HUDEP-2 (cell line): Measurements from ENCODE around the gene PPP1R9B.

Experiments used
- DNase-seq, 76 experiments: peaks; one replicate each; lab custom pipeline; 2025; ENCODE audit not compliant: unreplicated experiment in 76 of 76; lab: John Stamatoyannopoulos, UW

The PPP1R9B gene

DNA sequence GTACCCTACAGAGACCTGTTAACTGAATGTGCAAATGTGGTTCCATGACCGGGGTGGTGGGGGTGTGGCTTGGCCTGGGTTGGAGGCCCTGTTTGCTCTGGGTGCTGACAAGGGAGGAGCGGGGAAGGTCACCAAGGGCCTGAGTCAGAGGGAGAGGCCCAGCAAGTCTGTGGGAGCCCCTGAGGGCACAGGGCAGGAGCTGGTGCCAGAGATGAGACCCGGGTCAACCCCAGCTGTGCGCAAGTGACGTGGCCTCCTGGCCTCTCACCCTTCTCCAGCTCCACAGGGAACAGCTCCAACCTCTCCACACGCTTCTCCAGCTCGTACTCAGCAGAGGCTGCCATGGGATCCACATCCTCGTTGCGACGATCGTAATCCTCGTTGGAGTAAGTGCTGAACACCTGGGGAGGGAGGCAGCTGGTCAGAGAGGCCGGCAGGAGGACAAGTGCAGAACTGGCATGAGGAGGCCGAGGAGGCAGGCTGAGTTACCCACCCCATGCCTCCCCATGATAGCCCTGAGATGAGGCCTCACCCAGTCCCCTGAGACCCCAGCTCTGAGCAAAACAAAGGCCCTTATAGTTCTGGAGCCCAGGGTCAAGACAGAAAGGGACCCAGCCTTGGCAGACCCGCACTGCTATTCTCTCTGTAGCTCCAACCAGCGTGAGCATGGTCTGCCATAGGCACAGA is 5.5 kb downstream of the PPP1R9B start:
- DNase-seq, result peak in 19 of 76 experiments; percentile 5 to 50 (median 32)

GRCh38 chr17:50144355-50144754 is 6.1 kb downstream of the PPP1R9B start:
- DNase-seq, result no peak

- no peak for DNase-seq
Measured at GRCh38 chr17:50143461-50144176, 6.9 kb downstream of the PPP1R9B start.

- DNase-seq, result no peak
Measured at GRCh38 chr17:50141745-50142110, 8.7 kb downstream of the PPP1R9B start.

GRCh38 chr17:50141026-50141744 is 9.3 kb downstream of the PPP1R9B start:
- no peak for DNase-seq

DNA sequence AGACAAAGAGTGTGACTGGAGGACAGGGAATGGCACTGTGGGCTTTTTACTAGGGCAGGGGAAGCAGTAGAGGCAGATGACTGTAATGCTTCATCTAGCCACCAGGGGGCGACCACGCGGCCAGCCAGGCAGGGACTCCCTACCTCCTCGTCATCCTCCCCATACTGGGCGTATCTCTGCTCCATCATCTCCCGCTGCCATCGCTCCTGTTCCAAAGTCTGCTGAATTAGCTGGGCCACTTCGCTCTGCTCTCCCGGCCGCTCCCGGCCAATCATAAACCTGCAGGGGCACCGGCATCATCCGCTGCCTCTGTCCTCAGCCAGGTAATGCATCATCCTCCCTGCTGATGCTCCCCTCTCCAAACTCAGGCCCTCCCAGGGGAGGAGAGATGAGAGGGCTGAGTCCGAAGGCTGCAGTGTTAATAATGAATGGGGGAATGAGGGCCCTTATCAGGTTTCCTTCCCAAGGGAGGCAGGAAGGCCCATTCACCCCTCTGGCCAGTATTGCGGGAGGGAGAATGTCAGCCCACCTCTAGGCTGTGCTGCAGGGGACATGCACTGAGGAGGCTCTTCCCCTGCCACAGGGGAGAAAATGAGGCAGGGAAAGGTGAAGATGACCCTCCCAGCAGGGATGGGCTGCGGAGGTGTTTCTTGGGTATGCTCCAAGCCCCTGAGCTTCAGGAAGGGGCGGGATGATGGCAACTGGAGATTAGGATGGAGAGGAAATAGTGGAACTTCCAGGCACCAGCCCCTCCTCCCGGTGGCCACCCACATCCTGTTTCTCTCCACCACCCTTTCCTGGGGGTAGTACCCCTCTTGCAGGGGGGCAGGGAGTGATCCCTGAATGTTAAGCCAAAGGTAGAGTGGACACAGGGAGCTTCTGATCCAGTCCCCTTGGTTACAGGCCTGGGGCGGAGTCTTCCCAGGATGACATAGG is 10.3 kb downstream of the PPP1R9B start:
- peak in 67 of 76 experiments; percentile 19 to 85 (median 61) for DNase-seq

GRCh38 chr17:50139185-50139783 is 11.2 kb downstream of the PPP1R9B start:
- DNase-seq, result no peak

DNA sequence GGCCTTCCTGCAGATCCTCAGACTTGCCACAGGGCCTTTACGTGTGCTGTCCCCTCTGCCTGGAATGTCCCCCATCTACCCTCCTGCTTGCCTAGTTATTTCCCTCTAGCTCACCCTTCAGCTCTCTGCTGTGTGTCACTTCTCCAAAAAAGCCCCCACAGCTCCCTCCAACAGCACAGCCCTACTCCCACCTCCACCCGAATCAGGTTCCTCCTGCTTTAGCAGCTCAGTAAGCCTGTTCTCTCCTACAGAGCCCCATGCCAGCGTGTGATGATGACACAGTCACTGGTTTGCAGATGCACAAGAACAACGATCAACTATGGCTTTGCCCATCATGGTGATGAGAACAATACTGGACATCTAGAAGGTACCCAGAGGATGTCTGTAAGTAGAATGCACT is 13.4 kb downstream of the PPP1R9B start:
- no peak for DNase-seq

- DNase-seq, result no peak
Measured at GRCh38 chr17:50136096-50136687, 14.3 kb downstream of the PPP1R9B start.

GRCh38 chr17:50135316-50136095 is 15.0 kb downstream of the PPP1R9B start:
- no peak for DNase-seq

DNA sequence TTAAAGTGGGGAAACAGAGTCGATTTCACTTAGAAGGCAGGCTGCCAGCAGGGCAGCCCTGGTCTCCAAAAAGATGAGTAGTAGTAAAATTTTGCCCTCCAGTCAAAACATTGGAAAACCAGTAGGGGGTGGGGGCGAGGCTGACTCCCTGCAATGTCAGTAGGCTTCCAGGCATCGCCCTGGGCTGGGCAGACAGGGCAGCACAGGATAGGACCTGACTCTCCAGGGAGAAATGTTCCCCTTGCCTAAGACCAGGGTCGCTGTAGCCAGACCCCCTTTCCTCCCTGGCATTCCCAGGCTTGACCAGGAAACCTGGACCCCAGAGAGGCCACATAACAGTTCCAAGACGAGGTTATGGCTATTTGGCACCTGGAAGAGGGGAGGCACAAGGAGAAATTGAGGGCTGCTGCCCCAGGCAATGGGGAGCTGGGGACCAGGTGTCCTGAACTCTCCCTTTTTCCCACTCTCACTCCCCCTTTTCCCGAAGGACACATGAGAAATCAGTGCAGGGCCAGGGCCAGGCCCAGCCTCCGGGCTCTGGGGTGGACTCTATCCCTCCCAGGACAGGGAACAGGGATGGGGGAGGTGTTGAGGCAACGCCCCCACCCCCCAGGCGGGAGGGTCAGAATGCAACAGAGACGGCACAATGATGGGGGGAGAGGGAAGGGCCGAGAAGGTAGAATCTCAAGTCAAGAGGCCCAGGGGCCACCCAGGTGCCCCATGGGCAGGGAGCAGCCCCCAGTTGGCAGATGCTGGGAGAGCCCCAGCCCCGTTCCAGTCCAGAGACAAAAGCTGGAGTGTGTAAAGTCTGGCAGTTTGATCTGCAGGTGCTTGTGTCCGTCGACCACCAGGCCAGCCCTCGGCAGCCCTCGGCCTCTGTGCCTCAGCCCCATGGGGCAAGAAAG is 16.0 kb downstream of the PPP1R9B start:
- DNase-seq, result no peak

- DNase-seq, result no peak
Measured at GRCh38 chr17:50133769-50134099, 16.7 kb downstream of the PPP1R9B start.

GRCh38 chr17:50133028-50133768 is 17.3 kb downstream of the PPP1R9B start:
- no peak for DNase-seq

- peak in 15 of 76 experiments; percentile 8 to 44 (median 23) for DNase-seq
Measured at GRCh38 chr17:50132104-50132794, 18.2 kb downstream of the PPP1R9B start.

DNA sequence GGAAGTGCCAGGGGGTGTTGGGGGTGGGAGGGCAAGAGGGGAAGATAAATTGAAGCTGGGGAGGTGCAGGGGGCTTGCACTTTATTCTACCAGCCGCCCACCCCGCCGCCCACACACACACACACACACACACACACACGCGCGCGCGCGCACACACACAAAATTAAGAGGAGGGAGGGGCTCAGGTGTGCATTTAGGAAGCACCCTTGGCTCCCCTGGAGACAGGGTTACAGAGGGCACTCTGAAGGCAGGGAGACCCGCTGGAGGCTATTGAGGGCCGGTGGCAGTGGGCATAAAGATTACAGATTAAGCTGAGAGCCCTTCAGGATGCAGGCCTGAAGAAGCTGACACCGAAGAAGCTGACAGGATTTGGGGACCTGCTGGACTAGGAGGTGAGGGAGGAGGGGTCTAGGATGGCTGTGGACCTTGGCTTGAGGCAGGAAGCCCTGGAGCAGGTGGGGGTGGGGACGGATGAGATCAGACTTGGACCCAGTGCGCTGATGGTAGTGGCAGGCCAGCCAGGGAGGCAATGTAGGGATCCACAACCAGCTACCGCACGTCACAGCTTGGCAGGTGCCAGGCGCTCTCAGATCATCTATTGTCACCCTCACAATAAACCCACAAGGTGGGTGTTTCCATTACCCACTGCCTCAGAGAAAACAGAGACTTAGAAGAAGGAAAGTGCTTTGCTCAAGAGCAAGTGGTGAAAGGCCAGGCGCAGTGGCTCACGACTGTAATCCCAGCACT is 19.7 kb downstream of the PPP1R9B start:
- no peak for DNase-seq
